HepG2 (cell line): ENCODE measurements around the gene ARHGAP15. TPM values are rescaled to one million over a fixed set of nuclear protein-coding genes. Genes with fewer than 3 reads are reported as not detected.

Experiments
- ATAC-seq: fragments of 200-7000 bp; cut with Tn5 transposase; 3 replicates; pipeline ENCODE4 v1.9.1; 2020; ENCODE audit warnings: mild to moderate bottlenecking, moderate library complexity
- BruUV-seq: library from RNA; stranded (reverse); fragments of 400-500 nt; replicated peaks from 2 replicates; lab custom pipeline; 2021; lab: Mats Ljungman, UMichigan
- CTCF ChIA-PET: fragments of 300-600 bp; formaldehyde crosslinking; extraction: SDS; loops from one replicate; lab custom pipeline; 2021; ENCODE audit warnings: low total read pairs, inconsistent platforms, low intra/inter-chr PET ratio; lab: Yijun Ruan, JAX
- POLR2A ChIA-PET: fragments of 350-600 bp; sonication (Branson Sonifier 250); formaldehyde crosslinking; loops from one replicate; lab custom pipeline; 2020; ENCODE audit warnings: antibody characterized with exemption, inconsistent platforms; lab: Yijun Ruan, JAX
- DNase-seq: peaks from one replicate; pipeline ENCODE4 v3.0.0-alpha.2; 2015; ENCODE audit warnings: low spot score
- FAIRE-seq: peaks from 3 replicates; lab custom pipeline; 2011; peaks lifted over from hg19 to GRCh38; lab: Jason Lieb, UNC
- H2AFZ ChIP-seq: one replicate; pipeline ENCODE4 v1.6.1; 2011; ENCODE audit warnings: low read length, inconsistent platforms
- H3K27ac ChIP-seq: fragments of 300-600 bp; 3 replicates; pipeline ENCODE4 v1.8.0; 2011; ENCODE audit warnings: mixed run types, mild to moderate bottlenecking, mixed read lengths, low read length, inconsistent platforms; ENCODE audit not compliant: insufficient read depth; ENCODE audit errors: extremely low read length
- H3K27me3 ChIP-seq, 2 experiments: fragments of 200-600 bp in 1 of 2; 2 replicates in 1 of 2; 3 replicates in 1 of 2; pipeline versions ENCODE4 v1.6.0 to v1.8.0; 2011; ENCODE audit warnings: low read length in 2 of 2, mild to moderate bottlenecking in 2 of 2, moderate library complexity in 2 of 2, inconsistent platforms in 1 of 2; ENCODE audit not compliant: insufficient read depth in 2 of 2, control insufficient read depth in 1 of 2
- H3K36me3 ChIP-seq, 2 experiments: fragments of 200-600 bp in 1 of 2; replicated peaks in 1 of 2; 2 replicates in 1 of 2; 3 replicates in 1 of 2; pipeline versions ENCODE4 v1.5.1 to v1.8.0; 2011; ENCODE audit warnings: low read length in 2 of 2, inconsistent platforms in 1 of 2; ENCODE audit not compliant: insufficient read depth in 2 of 2, control insufficient read depth in 1 of 2
- H3K4me1 ChIP-seq: 2 replicates; pipeline ENCODE4 v1.5.1; 2012; ENCODE audit warnings: low read length, inconsistent platforms; ENCODE audit not compliant: insufficient read depth
- H3K4me2 ChIP-seq: 2 replicates; pipeline ENCODE4 v1.6.0; 2011; ENCODE audit warnings: low read depth, low read length, inconsistent platforms
- H3K4me3 ChIP-seq, 3 experiments: fragments of 200-600 bp in 1 of 3; sonication (generic), shearing (Covaris generic) in 1 of 3; replicated peaks in 1 of 3; 2 replicates each; pipeline ENCODE4 v1.5.1; 2011 to 2016; ENCODE audit warnings: low read length in 3 of 3, inconsistent platforms in 2 of 3, low read depth in 2 of 3, mild to moderate bottlenecking in 2 of 3, control low read depth in 1 of 3, mixed read lengths in 1 of 3; ENCODE audit not compliant: insufficient read depth in 1 of 3
- H3K79me2 ChIP-seq: one replicate; pipeline ENCODE4 v1.6.1; 2011; ENCODE audit warnings: low read length, inconsistent platforms; ENCODE audit not compliant: insufficient read depth
- H3K9ac ChIP-seq: 2 replicates; pipeline ENCODE4 v1.6.0; 2011; ENCODE audit warnings: mild to moderate bottlenecking, low read depth, low read length, inconsistent platforms; ENCODE audit not compliant: insufficient read depth
- H3K9me3 ChIP-seq: 2 replicates; pipeline ENCODE4 v1.5.1; 2012; ENCODE audit warnings: mild to moderate bottlenecking, low read length
- H4K20me1 ChIP-seq: 2 replicates; pipeline ENCODE4 v1.6.0; 2011; ENCODE audit warnings: inconsistent platforms, mild to moderate bottlenecking, low read length, moderate library complexity; ENCODE audit not compliant: insufficient read depth
- GTF2F1 ChIP-seq: fragments of 150-350 bp; IDR thresholded peaks from 2 replicates; pipeline ENCODE4 v1.6.1; 2014; ENCODE audit warnings: low read length
- HDAC6 ChIP-seq: fragments of 200-600 bp; sonication (generic); IDR thresholded peaks from 2 replicates; pipeline ENCODE4 v1.7.0; 2017; ENCODE audit warnings: mild to moderate bottlenecking, antibody characterized with exemption, low read length, low read depth
- HNRNPK ChIP-seq: fragments of 200-400 bp; formaldehyde crosslinking; IDR thresholded peaks from 2 replicates; pipeline ENCODE4 v1.6.1; 2018; ENCODE audit warnings: low read length, low read depth, moderate library complexity, mild to moderate bottlenecking; ENCODE audit not compliant: poor library complexity, severe bottlenecking
- HNRNPUL1 ChIP-seq: fragments of 200-400 bp; formaldehyde crosslinking; IDR thresholded peaks from 2 replicates; pipeline ENCODE4 v1.6.1; 2017; ENCODE audit warnings: low read depth, mild to moderate bottlenecking, low read length, moderate library complexity
- JUND ChIP-seq: sonication (generic); formaldehyde crosslinking; IDR thresholded peaks from 2 replicates; pipeline ENCODE4 v1.8.0; 2022; ENCODE audit warnings: mild to moderate bottlenecking, missing genetic modification reagents
- NFATC3 ChIP-seq: sonication (generic); formaldehyde crosslinking; IDR thresholded peaks from 2 replicates; pipeline ENCODE4 v1.5.1; 2020; ENCODE audit warnings: mild to moderate bottlenecking, missing genetic modification reagents
- NONO ChIP-seq, 2 experiments: fragments of 450-650 bp in 1 of 2; sonication (generic) in 1 of 2; formaldehyde crosslinking in 1 of 2; IDR thresholded peaks in 1 of 2; conservative IDR thresholded peaks in 1 of 2; 2 replicates each; pipeline versions ENCODE4 v1.6.1 to v1.8.0; 2017 to 2022; ENCODE audit warnings: mild to moderate bottlenecking in 1 of 2, missing genetic modification reagents in 1 of 2, moderate library complexity in 1 of 2
- NR2F6 ChIP-seq, 2 experiments: IDR thresholded peaks; 2 replicates each; pipeline ENCODE4 v1.6.1; 2016; ENCODE audit warnings: antibody characterized with exemption in 1 of 2, mild to moderate bottlenecking in 1 of 2
- PAX8 ChIP-seq: sonication (generic); formaldehyde crosslinking; IDR thresholded peaks from 2 replicates; pipeline ENCODE4 v1.8.0; 2022; ENCODE audit warnings: mild to moderate bottlenecking, missing genetic modification reagents, borderline replicate concordance
- POLR2AphosphoS2 ChIP-seq: IDR thresholded peaks from 2 replicates; pipeline ENCODE4 v1.6.1; 2011; ENCODE audit warnings: low read depth, low read length, improper control_type of control experiment
- RAD21 ChIP-seq: fragments of 450-650 bp; formaldehyde crosslinking; IDR thresholded peaks from 2 replicates; pipeline ENCODE4 v1.5.0; 2020; ENCODE audit warnings: mild to moderate bottlenecking
- SRY ChIP-seq: sonication (generic); formaldehyde crosslinking; IDR thresholded peaks from 2 replicates; pipeline ENCODE4 v1.8.0; 2022; ENCODE audit warnings: mild to moderate bottlenecking, missing genetic modification reagents
- TCF7 ChIP-seq: sonication (generic); IDR thresholded peaks from 2 replicates; pipeline ENCODE4 v1.6.1; 2016; ENCODE audit warnings: antibody characterized with exemption, low read depth
- XBP1 ChIP-seq: sonication (generic); formaldehyde crosslinking; IDR thresholded peaks from 2 replicates; pipeline ENCODE4 v1.5.0; 2020; ENCODE audit warnings: missing genetic modification reagents
- ZBTB7B ChIP-seq: sonication (generic); formaldehyde crosslinking; IDR thresholded peaks from 2 replicates; pipeline ENCODE4 v1.4.0; 2020; ENCODE audit warnings: missing genetic modification reagents
- ZC3H4 ChIP-seq: sonication (generic); formaldehyde crosslinking; IDR thresholded peaks from 2 replicates; pipeline ENCODE4 v1.4.0; 2020; ENCODE audit warnings: missing genetic modification reagents, borderline replicate concordance
- ZNF20 ChIP-seq: sonication (generic); formaldehyde crosslinking; IDR thresholded peaks from 2 replicates; pipeline ENCODE4 v1.4.0; 2020; ENCODE audit warnings: mild to moderate bottlenecking, moderate library complexity, missing genetic modification reagents
- ZNF207 ChIP-seq: fragments of 450-650 bp; IDR thresholded peaks from 2 replicates; pipeline ENCODE4 v1.6.1; 2016; ENCODE audit warnings: antibody characterized with exemption, borderline replicate concordance
- ZNF256 ChIP-seq: sonication (generic); formaldehyde crosslinking; conservative IDR thresholded peaks from 2 replicates; pipeline ENCODE4 v1.4.0; 2020; ENCODE audit warnings: missing genetic modification reagents
- ZNF317 ChIP-seq: sonication (generic); formaldehyde crosslinking; IDR thresholded peaks from 2 replicates; pipeline ENCODE4 v1.5.0; 2020; ENCODE audit warnings: mild to moderate bottlenecking, missing genetic modification reagents
- ZNF335 ChIP-seq: sonication (generic); formaldehyde crosslinking; IDR thresholded peaks from 2 replicates; pipeline ENCODE4 v1.4.0; 2020; ENCODE audit warnings: missing genetic modification reagents
- ZNF547 ChIP-seq: sonication (generic); formaldehyde crosslinking; IDR thresholded peaks from 2 replicates; pipeline ENCODE4 v1.5.1; 2020; ENCODE audit warnings: mild to moderate bottlenecking, missing genetic modification reagents
- ZNF775 ChIP-seq: sonication (generic); formaldehyde crosslinking; IDR thresholded peaks from 2 replicates; pipeline ENCODE4 v1.4.0; 2020; ENCODE audit warnings: missing genetic modification reagents, mild to moderate bottlenecking, moderate library complexity, borderline replicate concordance
- ZNF792 ChIP-seq: IDR thresholded peaks from 2 replicates; pipeline ENCODE4 v1.6.1; 2016
- ZSCAN12 ChIP-seq: sonication (generic); formaldehyde crosslinking; IDR thresholded peaks from 2 replicates; pipeline ENCODE4 v1.9.0; 2021; ENCODE audit warnings: mild to moderate bottlenecking, missing genetic modification reagents
- WGBS: methylation state at CpG from one replicate; pipeline ENCODE4 v1.1.6; 2017; ENCODE audit warnings: low lambda C conversion rate; 5-methylcytosine and 5-hydroxymethylcytosine counted together
- in situ Hi-C: cut with HindIII; loops from 2 replicates; pipeline ENCODE4 v1.10.0; 2017; ENCODE audit warnings: low pct_unique_long_range_greater_than_20kb; ENCODE audit not compliant: extremely low pct_ligation_motif_present
- intact Hi-C: fragments of 100-400 bp; cut with micrococcal nuclease; formaldehyde crosslinking; loops from one replicate; pipeline ENCODE4 v1.10.0; 2022; ENCODE audit not compliant: unreplicated experiment
- polyA plus RNA-seq, 8 experiments: library from polyadenylated mRNA; depleted of rRNA in 3 of 8; stranded (reverse) in 7 of 8; unstranded in 1 of 8; fragments of >200 nt; fragmentation: Illumina TruSeq in 4 of 8; extraction: Trizol in 4 of 8; gene quantifications; 2 replicates each; pipeline versions ENCODE4 v1.2.1 to v1.2.3, GENCODE V29; 2011 to 2016; ENCODE audit warnings: low read depth in 4 of 8, missing spikeins in 1 of 8, mixed read lengths in 1 of 8; ENCODE audit not compliant: insufficient read depth in 1 of 8
- total RNA-seq, 5 experiments: library from RNA; depleted of rRNA; stranded (reverse); fragments of >200 nt; fragmentation: Illumina TruSeq; extraction: Trizol; gene quantifications; 2 replicates each; pipeline ENCODE4 v1.2.3, GENCODE V29; 2016; ENCODE audit warnings: low read depth in 1 of 5
- TF ChIP-seq, protein P1 (sequence below): sonication (generic); formaldehyde crosslinking; IDR thresholded peaks from 2 replicates; pipeline ENCODE4 v1.4.0; 2020; ENCODE audit warnings: mild to moderate bottlenecking, low read depth, missing genetic modification reagents
- TF ChIP-seq, protein P2 (sequence below): sonication (generic); formaldehyde crosslinking; IDR thresholded peaks from 2 replicates; pipeline ENCODE4 v1.9.0; 2022; ENCODE audit warnings: missing genetic modification reagents, mild to moderate bottlenecking, borderline replicate concordance
- TF ChIP-seq, protein P3 (sequence below): IDR thresholded peaks from 2 replicates; pipeline ENCODE4 v1.6.1; 2016; ENCODE audit warnings: low read depth, borderline replicate concordance

Gene ARHGAP15
- total and polyA plus RNA-seq, 2 of the 13 experiments (the other 11 are each of a cell fraction or from before 2014, with no cell fraction given) = 0.04 TPM; not detected in 1

DNA sequence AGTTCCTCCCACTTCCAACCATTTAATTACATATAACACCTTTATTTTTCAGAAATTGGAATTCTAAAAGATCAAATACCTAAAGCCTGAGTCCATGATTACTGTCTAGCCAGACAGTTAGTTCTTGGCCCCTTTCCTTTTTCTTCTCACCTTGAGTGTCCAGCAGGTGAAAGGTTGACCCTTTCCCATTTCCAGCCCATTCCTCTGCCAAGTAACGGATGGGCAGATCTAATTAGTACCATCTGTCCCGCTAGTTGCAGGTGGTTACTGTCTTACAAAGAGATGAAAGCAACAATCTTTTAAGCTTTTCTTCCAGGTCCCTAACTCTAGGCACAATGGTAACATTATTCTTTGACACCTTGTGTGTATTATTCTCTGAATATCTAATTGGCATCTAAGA, 506.7 kb downstream of the ARHGAP15 start:
- CTCF ChIA-PET = no interaction called here
- in situ Hi-C loops = no loop called here
- POLR2A ChIA-PET = no interaction called here

DNA sequence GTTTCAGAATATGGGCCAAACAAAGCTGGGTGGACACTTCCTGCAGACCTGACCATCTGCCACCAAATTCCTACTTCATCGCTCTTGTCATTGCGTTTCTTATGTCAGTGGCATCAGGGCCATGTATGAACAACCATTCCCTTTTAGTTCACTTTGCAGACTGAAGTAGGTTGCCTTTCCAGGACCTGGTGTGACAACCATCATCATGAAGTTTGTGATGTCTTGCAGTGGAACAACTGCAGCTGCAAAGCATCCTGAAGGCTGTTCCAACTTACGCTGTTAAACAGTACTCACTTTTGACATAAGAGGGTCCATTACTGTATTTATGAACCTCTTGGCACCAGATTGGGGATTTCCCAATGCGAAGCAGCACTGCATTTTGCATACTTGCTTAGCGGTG, 511.6 kb downstream of the ARHGAP15 start:
- CTCF ChIA-PET = no interaction called here
- BruUV-seq = no TSS peak
- Histone ChIP-seq H3K4me1 (no peaks in the 10 kb centered on the region), H3K9ac (no peak overlapping the region), H2AFZ (no peak overlapping the region), H3K79me2 (no peaks in the 10 kb centered on the region), H3K9me3 (peaks cover 6% of the 10 kb centered on the region; the same call in 1 of the 2 replicates), H3K27me3 (no peaks in the 10 kb centered on the region), H3K4me2 (no peak overlapping the region), H4K20me1 (no peaks in the 10 kb centered on the region), H3K36me3 (no peaks in the 10 kb centered on the region), H3K27ac (no peak overlapping the region), H3K4me3 (no peak overlapping the region)
- no peak for DNase-seq
- POLR2A ChIA-PET = no interaction called here
- no peak for FAIRE-seq
- no peak for ATAC-seq
- intact Hi-C loops = no loop called here
- in situ Hi-C loops = no loop called here
- 27% methylated on average over 5 of the region's 5 CpGs for WGBS
- no peak for TF ChIP-seq ZNF547
- no peak for TF ChIP-seq RAD21 (CRISPR knock-in tag)
- no peak for TF ChIP-seq POLR2AphosphoS2
- no peak for TF ChIP-seq PAX8 (CRISPR knock-in tag)
- TF ChIP-seq, protein P1, sequence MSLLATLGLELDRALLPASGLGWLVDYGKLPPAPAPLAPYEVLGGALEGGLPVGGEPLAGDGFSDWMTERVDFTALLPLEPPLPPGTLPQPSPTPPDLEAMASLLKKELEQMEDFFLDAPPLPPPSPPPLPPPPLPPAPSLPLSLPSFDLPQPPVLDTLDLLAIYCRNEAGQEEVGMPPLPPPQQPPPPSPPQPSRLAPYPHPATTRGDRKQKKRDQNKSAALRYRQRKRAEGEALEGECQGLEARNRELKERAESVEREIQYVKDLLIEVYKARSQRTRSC = no peak
- TF ChIP-seq, protein P2, sequence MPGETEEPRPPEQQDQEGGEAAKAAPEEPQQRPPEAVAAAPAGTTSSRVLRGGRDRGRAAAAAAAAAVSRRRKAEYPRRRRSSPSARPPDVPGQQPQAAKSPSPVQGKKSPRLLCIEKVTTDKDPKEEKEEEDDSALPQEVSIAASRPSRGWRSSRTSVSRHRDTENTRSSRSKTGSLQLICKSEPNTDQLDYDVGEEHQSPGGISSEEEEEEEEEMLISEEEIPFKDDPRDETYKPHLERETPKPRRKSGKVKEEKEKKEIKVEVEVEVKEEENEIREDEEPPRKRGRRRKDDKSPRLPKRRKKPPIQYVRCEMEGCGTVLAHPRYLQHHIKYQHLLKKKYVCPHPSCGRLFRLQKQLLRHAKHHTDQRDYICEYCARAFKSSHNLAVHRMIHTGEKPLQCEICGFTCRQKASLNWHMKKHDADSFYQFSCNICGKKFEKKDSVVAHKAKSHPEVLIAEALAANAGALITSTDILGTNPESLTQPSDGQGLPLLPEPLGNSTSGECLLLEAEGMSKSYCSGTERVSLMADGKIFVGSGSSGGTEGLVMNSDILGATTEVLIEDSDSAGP (CRISPR knock-in tag) = no peak
- no peak for TF ChIP-seq NFATC3
- TF ChIP-seq ZC3H4 (CRISPR knock-in tag) = no peak
- TF ChIP-seq ZNF317 (CRISPR knock-in tag) = no peak

More for the DNA sequence above, 506.7 kb downstream of the ARHGAP15 start:
- H3K4me3 ChIP-seq = no peak overlapping the region
- no peaks in the 10 kb centered on the region for H3K4me1 ChIP-seq
- BruUV-seq = no TSS peak
- DNase-seq (no peak), ATAC-seq (no peak), FAIRE-seq (no peak)
- H3K27me3 ChIP-seq = no peaks in the 10 kb centered on the region
- no peaks in the 10 kb centered on the region for H3K36me3 ChIP-seq
- intact Hi-C loops = loop anchor here (5.0 kb wide), 1 partner anchor 834 kb away; no protein-coding TSS in a partner anchor
- peaks cover 6% of the 10 kb centered on the region; the same call in 1 of the 2 replicates for H3K9me3 ChIP-seq
- TF ChIP-seq ZNF20 (CRISPR knock-in tag) (no peak), NONO (IDR thresholded peaks at IDR 0.05) (no peak), NONO (CRISPR knock-in tag; conservative IDR thresholded peaks at IDR 0.05) (no peak), ZNF335 (CRISPR knock-in tag) (no peak), ZBTB7B (CRISPR knock-in tag) (no peak), TCF7 (no peak), JUND (no peak), HNRNPUL1 (no peak), GTF2F1 (no peak), XBP1 (no peak), ZNF207 (no peak), HDAC6 (no peak), ZSCAN12 (CRISPR knock-in tag) (no peak), HNRNPK (no peak), SRY (CRISPR knock-in tag) (no peak), ZNF792 (CRISPR knock-in tag) (no peak), ZNF256 (CRISPR knock-in tag) (no peak), NR2F6 (IDR thresholded peaks at IDR 0.05) (no peak), NR2F6 (CRISPR knock-in tag; IDR thresholded peaks at IDR 0.05) (no peak), ZNF775 (CRISPR knock-in tag) (no peak)
- TF ChIP-seq, protein P3, sequence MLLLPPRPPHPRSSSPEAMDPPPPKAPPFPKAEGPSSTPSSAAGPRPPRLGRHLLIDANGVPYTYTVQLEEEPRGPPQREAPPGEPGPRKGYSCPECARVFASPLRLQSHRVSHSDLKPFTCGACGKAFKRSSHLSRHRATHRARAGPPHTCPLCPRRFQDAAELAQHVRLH (CRISPR knock-in tag) = no peak
- H3K9ac ChIP-seq = no peak overlapping the region
- no peak overlapping the region for H3K27ac ChIP-seq
- 3% methylated on average over 2 of the region's 2 CpGs for WGBS
- H3K4me2 ChIP-seq = no peak overlapping the region
- no peaks in the 10 kb centered on the region for H3K79me2 ChIP-seq
- H4K20me1 ChIP-seq = no peaks in the 10 kb centered on the region
- H2AFZ ChIP-seq = no peak overlapping the region
